ENCODE measurements around the gene FUNDC1.
"Not testable (repeated sequence)": the region's sequence is repeated elsewhere in the genome, so short reads cannot be mapped to it uniquely, and the experiment has no call there.

The FUNDC1 gene, protein sequence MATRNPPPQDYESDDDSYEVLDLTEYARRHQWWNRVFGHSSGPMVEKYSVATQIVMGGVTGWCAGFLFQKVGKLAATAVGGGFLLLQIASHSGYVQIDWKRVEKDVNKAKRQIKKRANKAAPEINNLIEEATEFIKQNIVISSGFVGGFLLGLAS

DNA sequence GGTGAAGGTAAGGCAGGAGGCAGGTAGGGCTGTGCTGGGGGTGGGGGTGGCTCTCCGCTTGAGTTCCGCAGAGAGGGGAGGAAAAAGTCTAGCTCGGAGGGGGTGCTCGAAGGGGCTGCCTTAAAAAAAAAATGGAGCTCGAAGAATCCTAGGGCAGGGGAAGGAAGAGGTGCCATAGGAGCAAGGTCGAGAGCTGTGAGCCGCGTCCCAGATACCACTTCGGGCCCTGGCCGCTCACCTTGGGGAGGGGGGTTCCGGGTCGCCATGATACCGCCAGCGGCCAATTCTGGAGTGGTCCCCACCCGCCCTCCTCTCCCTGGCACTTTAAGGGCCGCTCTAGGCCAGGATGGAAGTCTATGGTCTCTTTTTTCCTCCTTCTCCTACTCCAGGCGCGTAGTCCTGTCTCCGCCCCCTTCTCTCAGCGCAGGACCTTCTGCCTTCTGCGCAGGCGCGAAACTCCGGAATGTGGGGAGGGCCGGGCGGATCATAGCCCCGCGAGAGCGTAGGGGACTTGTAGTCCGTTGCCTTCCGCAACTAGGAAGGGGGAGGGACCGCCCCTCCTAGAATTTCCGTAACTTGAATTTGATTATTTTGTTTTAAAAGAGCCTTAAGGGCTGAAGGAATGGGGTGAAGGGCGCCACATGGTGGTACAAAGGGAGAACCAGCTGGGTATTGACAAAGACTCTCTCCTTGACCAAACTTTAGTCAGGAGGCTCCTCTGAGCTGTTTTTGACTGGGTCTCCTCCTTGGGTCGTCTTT, at the start of gene FUNDC1:
Gene FUNDC1 (minus strand): TSS at position 293 of the 759 bp plus-strand sequence. CDS start 27 bp downstream, at position 266.
- H3K27ac ChIP-seq (ENCODE audit: low read length) = peak within 1 kb of the TSS; percentile 55
- H3K9me3 ChIP-seq (ENCODE audit: control insufficient read depth in 2 of 2, low read length in 2 of 2) = no peaks in the 10 kb centered on the region
- peak within 1 kb of the TSS; percentile 86 to 87 for H3K9ac ChIP-seq (ENCODE audit: low read length in 2 of 2)
- peak within 1 kb of the TSS; percentile 70 to 86 for H3K4me3 ChIP-seq (ENCODE audit: low read length in 2 of 2)
- H3K27me3 ChIP-seq (ENCODE audit: control insufficient read depth in 1 of 2, insufficient read depth in 2 of 2, low read length in 2 of 2) = no peaks in the 10 kb centered on the region
- H3K36me3 ChIP-seq (ENCODE audit: control insufficient read depth in 2 of 2, insufficient read depth in 2 of 2, low read length in 2 of 2) = no peaks in the 10 kb centered on the region
- H3K4me1 ChIP-seq (ENCODE audit: control insufficient read depth, insufficient read depth, low read length) = peaks cover 7% of the 10 kb centered on the region

DNA sequence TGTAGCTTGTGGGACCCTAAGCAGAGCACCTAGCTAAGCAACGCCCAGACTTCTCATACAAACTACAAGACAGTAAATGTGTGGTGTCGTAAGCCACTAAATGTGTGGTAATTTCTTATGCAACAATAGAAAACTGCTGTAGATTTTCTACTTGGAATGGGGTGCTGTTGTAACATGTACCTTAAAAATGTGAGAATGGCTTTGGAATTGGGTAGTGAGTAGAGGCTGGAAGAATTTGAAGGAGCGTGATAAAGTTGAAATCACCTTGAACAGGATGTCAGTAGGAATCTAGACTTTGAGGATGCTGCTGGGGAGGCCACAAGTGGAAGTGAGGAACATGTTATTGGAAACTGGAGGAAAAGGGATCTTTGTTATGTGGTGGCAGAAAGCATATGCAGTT, 43.2 kb upstream of the FUNDC1 start:
- Histone ChIP-seq H3K4me1 (ENCODE audit: control insufficient read depth, insufficient read depth, low read length) (no peaks in the 10 kb centered on the region), H3K4me3 (ENCODE audit: low read length in 2 of 2) (no peak overlapping the region), H3K27ac (ENCODE audit: low read length) (no peak overlapping the region), H3K27me3 (ENCODE audit: control insufficient read depth in 1 of 2, insufficient read depth in 2 of 2, low read length in 2 of 2) (no peaks in the 10 kb centered on the region), H3K36me3 (ENCODE audit: control insufficient read depth in 2 of 2, insufficient read depth in 2 of 2, low read length in 2 of 2) (no peaks in the 10 kb centered on the region), H3K9ac (ENCODE audit: low read length in 2 of 2) (no peak overlapping the region), H3K9me3 (ENCODE audit: control insufficient read depth in 2 of 2, low read length in 2 of 2) (no peaks in the 10 kb centered on the region)

DNA sequence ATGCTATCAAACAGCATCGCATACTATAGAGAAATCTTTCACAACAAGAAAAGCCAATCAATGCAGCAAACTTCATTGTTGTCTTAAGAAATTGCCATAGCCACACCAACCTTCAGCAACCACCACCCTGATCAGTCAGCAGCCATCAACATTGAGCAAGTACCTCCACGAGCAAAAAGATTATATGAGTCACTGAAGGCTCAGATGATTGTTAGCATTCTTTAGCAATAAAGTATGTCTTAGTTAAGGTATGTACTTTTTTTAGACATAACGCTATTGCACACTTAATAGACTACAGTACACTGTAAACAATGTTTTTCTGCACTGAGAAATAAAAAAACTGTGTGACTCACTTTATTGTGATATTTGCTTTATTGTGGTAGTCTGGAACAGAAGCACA, 37.8 kb upstream of the FUNDC1 start:
- H3K9me3 ChIP-seq (ENCODE audit: control insufficient read depth in 2 of 2, low read length in 2 of 2) = no peaks in the 10 kb centered on the region
- no peak overlapping the region for H3K4me3 ChIP-seq (ENCODE audit: low read length in 2 of 2)
- no peaks in the 10 kb centered on the region for H3K27me3 ChIP-seq (ENCODE audit: control insufficient read depth in 1 of 2, insufficient read depth in 2 of 2, low read length in 2 of 2)
- no peaks in the 10 kb centered on the region for H3K4me1 ChIP-seq (ENCODE audit: control insufficient read depth, insufficient read depth, low read length)
- no peak overlapping the region for H3K27ac ChIP-seq (ENCODE audit: low read length)
- H3K9ac ChIP-seq (ENCODE audit: low read length in 2 of 2) = no peak overlapping the region
- H3K36me3 ChIP-seq (ENCODE audit: control insufficient read depth in 2 of 2, insufficient read depth in 2 of 2, low read length in 2 of 2) = no peaks in the 10 kb centered on the region

DNA sequence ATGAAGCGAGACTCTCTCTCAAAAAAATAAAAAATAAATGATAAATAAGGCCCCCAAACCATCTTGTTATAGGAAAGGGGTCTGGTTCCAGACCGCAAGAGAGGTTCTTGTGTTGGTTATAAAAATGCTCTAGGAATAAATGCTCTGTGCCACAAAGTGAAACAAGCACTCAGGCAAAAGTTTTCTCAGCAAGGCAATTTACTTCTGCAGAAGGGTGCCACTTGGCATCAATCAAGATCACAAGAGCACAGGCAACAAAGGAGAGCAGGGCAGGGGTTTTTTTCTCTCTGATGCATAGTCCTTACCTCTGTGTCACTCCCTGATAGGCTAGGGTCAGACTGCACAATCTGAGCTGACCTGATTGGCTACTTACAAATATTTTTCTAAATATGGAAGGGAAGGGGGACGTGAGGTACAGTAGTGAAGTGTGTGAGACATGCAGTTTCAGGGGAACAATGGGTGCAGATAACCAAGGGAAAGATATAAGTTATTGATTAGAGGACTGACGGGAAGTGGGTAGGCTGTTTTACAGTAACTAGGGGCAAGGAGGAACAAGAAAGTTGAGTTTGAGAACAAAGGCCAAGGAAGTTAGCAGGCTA, 29.8 kb upstream of the FUNDC1 start:
- Histone ChIP-seq H3K36me3 (ENCODE audit: control insufficient read depth in 2 of 2, insufficient read depth in 2 of 2, low read length in 2 of 2) (no peaks in the 10 kb centered on the region), H3K27me3 (ENCODE audit: control insufficient read depth in 1 of 2, insufficient read depth in 2 of 2, low read length in 2 of 2) (no peaks in the 10 kb centered on the region), H3K27ac (ENCODE audit: low read length) (no peak overlapping the region), H3K9ac (ENCODE audit: low read length in 2 of 2) (no peak overlapping the region), H3K9me3 (ENCODE audit: control insufficient read depth in 2 of 2, low read length in 2 of 2) (peaks cover 0 to 6% of the 10 kb centered on the region in 2 donors), H3K4me1 (ENCODE audit: control insufficient read depth, insufficient read depth, low read length) (no peaks in the 10 kb centered on the region), H3K4me3 (ENCODE audit: low read length in 2 of 2) (no peak overlapping the region)

DNA sequence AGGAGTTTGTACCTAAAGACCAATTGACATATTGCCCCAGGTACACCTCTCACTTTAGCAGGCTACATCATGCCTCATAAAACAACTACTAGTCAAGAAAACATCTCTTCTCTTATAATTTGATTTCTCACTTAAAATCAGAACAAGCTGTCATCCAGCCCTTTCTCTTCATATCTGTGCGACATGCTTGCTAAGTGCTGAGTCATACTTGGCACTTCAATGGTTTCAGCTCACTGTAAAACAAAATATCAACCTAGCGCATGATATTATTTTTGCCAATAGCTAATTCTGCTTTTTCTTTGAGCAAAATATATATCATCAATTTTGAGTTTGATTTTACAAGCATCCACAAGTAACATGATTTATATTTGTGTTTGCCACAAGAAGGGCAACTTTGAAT, 27.9 kb upstream of the FUNDC1 start:
- H3K27me3 ChIP-seq (ENCODE audit: control insufficient read depth in 1 of 2, insufficient read depth in 2 of 2, low read length in 2 of 2) = no peaks in the 10 kb centered on the region
- no peak overlapping the region for H3K9ac ChIP-seq (ENCODE audit: low read length in 2 of 2)
- H3K4me1 ChIP-seq (ENCODE audit: control insufficient read depth, insufficient read depth, low read length) = no peaks in the 10 kb centered on the region
- H3K4me3 ChIP-seq (ENCODE audit: low read length in 2 of 2) = no peak overlapping the region
- no peak overlapping the region for H3K27ac ChIP-seq (ENCODE audit: low read length)
- no peaks in the 10 kb centered on the region for H3K36me3 ChIP-seq (ENCODE audit: control insufficient read depth in 2 of 2, insufficient read depth in 2 of 2, low read length in 2 of 2)
- H3K9me3 ChIP-seq (ENCODE audit: control insufficient read depth in 2 of 2, low read length in 2 of 2) = peaks cover 0 to 6% of the 10 kb centered on the region in 2 donors

DNA sequence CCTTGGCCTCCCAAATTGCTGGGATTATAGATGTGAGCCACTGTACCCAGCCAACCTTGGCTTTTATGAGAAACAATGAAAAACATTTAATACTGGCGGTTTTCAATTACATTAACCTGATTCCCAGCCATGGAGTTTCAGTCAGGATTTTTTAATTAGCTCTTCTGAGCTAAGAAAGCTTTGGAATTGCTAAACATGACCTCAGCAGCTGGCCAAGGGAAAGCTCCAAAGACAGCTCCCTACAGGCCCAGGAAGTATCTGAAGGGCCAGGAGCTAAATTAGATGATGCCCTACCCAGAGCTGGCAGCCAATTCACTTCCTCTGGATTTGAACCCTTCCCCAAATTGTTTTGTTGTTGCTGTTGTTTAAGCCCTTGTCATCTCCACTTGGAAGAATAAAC, 26.5 kb upstream of the FUNDC1 start:
- Histone ChIP-seq H3K9me3 (ENCODE audit: control insufficient read depth in 2 of 2, low read length in 2 of 2) (peaks cover 0 to 6% of the 10 kb centered on the region in 2 donors), H3K36me3 (ENCODE audit: control insufficient read depth in 2 of 2, insufficient read depth in 2 of 2, low read length in 2 of 2) (no peaks in the 10 kb centered on the region), H3K4me3 (ENCODE audit: low read length in 2 of 2) (no peak overlapping the region), H3K9ac (ENCODE audit: low read length in 2 of 2) (no peak overlapping the region), H3K27ac (ENCODE audit: low read length) (no peak overlapping the region), H3K27me3 (ENCODE audit: control insufficient read depth in 1 of 2, insufficient read depth in 2 of 2, low read length in 2 of 2) (no peaks in the 10 kb centered on the region), H3K4me1 (ENCODE audit: control insufficient read depth, insufficient read depth, low read length) (no peaks in the 10 kb centered on the region)

DNA sequence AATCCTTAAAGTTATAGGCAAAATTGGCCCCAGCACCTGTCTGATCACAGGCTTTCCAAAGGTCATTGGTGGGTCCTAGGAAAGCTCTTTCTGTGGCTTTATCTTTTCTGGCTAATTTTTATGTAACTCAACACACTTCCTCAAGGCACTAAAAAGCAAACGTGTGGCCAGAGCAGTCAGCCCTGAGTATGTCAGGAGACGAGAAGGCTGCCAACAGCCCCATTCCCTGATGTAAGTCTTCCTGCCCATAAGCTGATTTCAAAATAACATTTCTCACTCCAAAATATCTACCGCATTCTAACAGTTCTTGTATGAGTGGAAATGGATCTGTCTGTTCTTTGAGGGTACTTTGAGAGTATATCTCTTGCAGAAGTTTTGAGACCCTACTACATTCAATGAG, 25.5 kb upstream of the FUNDC1 start:
- no peak overlapping the region for H3K9ac ChIP-seq (ENCODE audit: low read length in 2 of 2)
- H3K36me3 ChIP-seq (ENCODE audit: control insufficient read depth in 2 of 2, insufficient read depth in 2 of 2, low read length in 2 of 2) = no peaks in the 10 kb centered on the region

DNA sequence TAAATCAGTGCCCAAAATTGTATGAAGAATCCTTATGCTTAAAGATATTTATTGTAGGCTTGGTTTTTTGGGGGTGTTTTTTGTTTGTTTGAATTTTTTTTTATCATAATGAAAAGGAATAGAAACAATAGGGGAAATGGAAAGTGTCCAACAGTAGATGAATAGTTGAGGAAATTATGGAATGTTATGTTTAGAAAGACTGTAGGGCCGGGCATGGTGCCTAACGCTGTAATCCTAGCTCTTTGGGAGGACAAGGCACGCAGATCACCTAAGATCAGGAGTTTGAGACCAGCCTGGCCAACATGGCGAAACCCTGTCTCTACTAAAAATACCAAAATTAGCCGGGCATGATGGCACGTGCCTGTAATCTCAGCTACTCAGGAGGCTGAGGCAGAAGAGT, 19.2 kb upstream of the FUNDC1 start:
- H3K4me3 ChIP-seq (ENCODE audit: low read length in 2 of 2) = not testable (repeated sequence)

More for the DNA sequence above, 25.5 kb upstream of the FUNDC1 start:
- H3K4me3 ChIP-seq (ENCODE audit: low read length in 2 of 2) = no peak overlapping the region
- H3K27me3 ChIP-seq (ENCODE audit: control insufficient read depth in 1 of 2, insufficient read depth in 2 of 2, low read length in 2 of 2) = no peaks in the 10 kb centered on the region
- H3K4me1 ChIP-seq (ENCODE audit: control insufficient read depth, insufficient read depth, low read length) = no peaks in the 10 kb centered on the region
- H3K9me3 ChIP-seq (ENCODE audit: control insufficient read depth in 2 of 2, low read length in 2 of 2) = peaks cover 0 to 6% of the 10 kb centered on the region in 2 donors
- H3K27ac ChIP-seq (ENCODE audit: low read length) = no peak overlapping the region

DNA sequence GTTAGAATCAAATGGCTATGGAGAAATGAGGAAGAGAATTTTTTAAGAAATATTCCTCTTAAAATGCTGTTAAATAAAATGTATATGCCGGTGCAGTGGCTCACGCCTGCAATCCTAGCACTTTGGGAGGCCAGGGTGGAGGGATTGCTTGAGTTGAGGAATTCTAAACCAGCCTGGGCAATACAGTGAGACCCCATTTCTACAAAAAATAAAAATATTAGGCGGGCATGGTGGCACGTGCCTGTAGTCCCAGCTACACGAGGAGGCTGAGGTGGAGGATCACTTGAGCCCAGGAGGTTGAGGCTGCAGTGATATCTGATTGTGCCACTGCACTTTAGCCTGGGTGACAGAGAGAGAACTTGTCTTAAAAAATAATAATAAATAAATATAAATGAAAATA, 7.9 kb upstream of the FUNDC1 start:
- Histone ChIP-seq H3K4me1 (ENCODE audit: control insufficient read depth, insufficient read depth, low read length) (no peaks in the 10 kb centered on the region), H3K4me3 (ENCODE audit: low read length in 2 of 2) (no peak overlapping the region), H3K9me3 (ENCODE audit: control insufficient read depth in 2 of 2, low read length in 2 of 2) (no peaks in the 10 kb centered on the region), H3K9ac (ENCODE audit: low read length in 2 of 2) (no peak overlapping the region), H3K27ac (ENCODE audit: low read length) (no peak overlapping the region), H3K27me3 (ENCODE audit: control insufficient read depth in 1 of 2, insufficient read depth in 2 of 2, low read length in 2 of 2) (no peaks in the 10 kb centered on the region), H3K36me3 (ENCODE audit: control insufficient read depth in 2 of 2, insufficient read depth in 2 of 2, low read length in 2 of 2) (no peaks in the 10 kb centered on the region)

More for the DNA sequence above, 19.2 kb upstream of the FUNDC1 start:
- H3K9ac ChIP-seq (ENCODE audit: low read length in 2 of 2); H3K9me3 ChIP-seq (ENCODE audit: control insufficient read depth in 2 of 2, low read length in 2 of 2); H3K4me1 ChIP-seq (ENCODE audit: control insufficient read depth, insufficient read depth, low read length); H3K27me3 ChIP-seq (ENCODE audit: control insufficient read depth in 1 of 2, insufficient read depth in 2 of 2, low read length in 2 of 2); H3K27ac ChIP-seq (ENCODE audit: low read length); H3K36me3 ChIP-seq (ENCODE audit: control insufficient read depth in 2 of 2, insufficient read depth in 2 of 2, low read length in 2 of 2): not testable (repeated sequence)

DNA sequence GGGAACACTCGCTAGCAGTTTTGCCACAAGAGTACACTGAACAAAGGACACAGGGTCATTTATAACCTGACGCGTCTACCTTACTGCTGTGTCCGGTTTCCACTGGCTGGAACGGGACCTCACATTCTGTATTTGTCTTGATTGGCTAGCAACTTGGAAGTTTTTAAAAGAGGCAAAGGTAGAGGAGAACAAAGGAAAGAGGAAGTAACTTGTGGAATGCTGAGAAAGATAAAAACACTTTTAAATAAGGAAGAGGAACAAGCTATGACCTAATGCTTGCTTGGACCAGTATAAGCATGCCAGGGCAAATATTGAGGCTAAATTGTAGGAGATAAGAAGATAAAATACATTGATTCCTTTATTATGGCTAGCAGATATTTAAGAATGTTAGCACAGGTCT, 2.8 kb upstream of the FUNDC1 start:
- not testable (repeated sequence) for H3K27ac ChIP-seq (ENCODE audit: low read length); H3K4me3 ChIP-seq (ENCODE audit: low read length in 2 of 2); H3K9ac ChIP-seq (ENCODE audit: low read length in 2 of 2); H3K36me3 ChIP-seq (ENCODE audit: control insufficient read depth in 2 of 2, insufficient read depth in 2 of 2, low read length in 2 of 2); H3K9me3 ChIP-seq (ENCODE audit: control insufficient read depth in 2 of 2, low read length in 2 of 2); H3K27me3 ChIP-seq (ENCODE audit: control insufficient read depth in 1 of 2, insufficient read depth in 2 of 2, low read length in 2 of 2); H3K4me1 ChIP-seq (ENCODE audit: control insufficient read depth, insufficient read depth, low read length)

DNA sequence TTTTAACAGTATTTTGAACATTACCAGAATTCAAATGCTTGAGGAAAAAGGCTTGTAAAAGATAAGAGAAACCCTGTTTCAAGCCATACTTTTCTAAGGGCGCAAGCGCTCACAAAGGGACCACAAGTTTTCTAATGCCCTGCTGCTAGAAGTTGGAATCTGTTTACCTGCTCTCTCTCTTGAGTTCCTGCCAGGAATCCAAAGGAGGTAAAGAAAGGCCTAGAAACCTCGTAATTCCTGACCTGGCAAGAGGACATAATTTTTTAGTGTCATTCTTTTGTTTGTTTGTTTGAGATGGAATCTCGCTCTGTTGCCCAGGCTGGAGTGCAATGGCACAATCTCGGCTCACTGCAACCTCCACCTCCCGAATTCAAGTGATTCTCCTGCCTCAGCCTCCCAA, 1.4 kb upstream of the FUNDC1 start:
- H3K4me3 ChIP-seq (ENCODE audit: low read length in 2 of 2) = no peak overlapping the region
- no peaks in the 10 kb centered on the region for H3K9me3 ChIP-seq (ENCODE audit: control insufficient read depth in 2 of 2, low read length in 2 of 2)
- H3K9ac ChIP-seq (ENCODE audit: low read length in 2 of 2) = no peak overlapping the region
- no peak overlapping the region for H3K27ac ChIP-seq (ENCODE audit: low read length)
- no peaks in the 10 kb centered on the region for H3K36me3 ChIP-seq (ENCODE audit: control insufficient read depth in 2 of 2, insufficient read depth in 2 of 2, low read length in 2 of 2)
- peaks cover 7% of the 10 kb centered on the region for H3K4me1 ChIP-seq (ENCODE audit: control insufficient read depth, insufficient read depth, low read length)
- no peaks in the 10 kb centered on the region for H3K27me3 ChIP-seq (ENCODE audit: control insufficient read depth in 1 of 2, insufficient read depth in 2 of 2, low read length in 2 of 2)

Measured in stomach smooth muscle (tissue), 2 donors.